Measurements from ENCODE around the gene RAB19. TPM values are rescaled to one million over a fixed set of nuclear protein-coding genes. Genes with fewer than 3 reads are reported as not detected.
A peak's percentile ranks its signal among the peaks of the same experiment; 100 is the strongest.
"Not testable (repeated sequence)": the region's sequence is repeated elsewhere in the genome, so short reads cannot be mapped to it uniquely, and the experiment has no call there.

Gene RAB19
- total and polyA plus RNA-seq, 4 experiments from 2014 or later, result 1.6 to 3.2 (median 2.3) TPM

DNA sequence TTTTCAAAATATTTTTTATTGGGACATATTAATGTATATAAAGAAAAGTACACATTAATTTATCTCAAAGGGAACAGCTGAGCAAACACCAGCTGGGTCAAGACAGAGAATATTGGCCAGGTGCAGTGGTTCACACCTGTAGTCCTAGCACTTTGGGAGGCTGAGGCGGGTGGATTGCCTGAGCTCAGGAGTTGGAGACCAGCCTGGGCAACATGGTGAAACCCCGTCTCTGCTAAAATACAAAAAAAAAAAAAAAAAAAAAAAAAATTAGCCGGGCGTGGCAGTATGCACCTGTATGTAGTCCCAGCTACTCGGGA, 14.3 kb downstream of the RAB19 start:
- DNase-seq; H3K27ac ChIP-seq (ENCODE audit: low read depth, low read length); H3K4me3 Mint-ChIP-seq; H3K9me3 ChIP-seq (ENCODE audit: control insufficient read depth in 1 of 2, low read length in 2 of 2); H3K27ac Mint-ChIP-seq; intact Hi-C loops (cut with micrococcal nuclease); H3K36me3 ChIP-seq (ENCODE audit: insufficient read depth, low read length); H3K27me3 ChIP-seq (ENCODE audit: insufficient read depth, low read length); H3K4me1 ChIP-seq (ENCODE audit: insufficient read depth, low read length); H3K4me1 Mint-ChIP-seq; H3K9me3 Mint-ChIP-seq; H3K4me3 ChIP-seq (ENCODE audit: low read length in 2 of 2); H3K27me3 Mint-ChIP-seq: not testable (repeated sequence)
- H3K36me3 Mint-ChIP-seq, result peaks cover 16 to 26% of the 10 kb centered on the region in 2 donors
- CTCF ChIA-PET (ENCODE audit: partially characterized antibody), result interaction anchor here (1.6 kb wide), 1 partner anchor 22 kb away, joined by 5 read pairs; no protein-coding TSS in a partner anchor
- POLR2A ChIA-PET (ENCODE audit: partially characterized antibody), result interaction anchor here (0.9 kb wide), 1 partner anchor 14 kb away, joined by 3 read pairs; the partner anchor contains the start of gene RAB19

GRCh38 chr7:140418653-140419052, 14.8 kb downstream of the RAB19 start:
- H3K36me3 Mint-ChIP-seq, result peaks cover 14 to 24% of the 10 kb centered on the region in 2 donors
- no peaks in the 10 kb centered on the region for H3K4me1 Mint-ChIP-seq
- Histone ChIP-seq H3K9me3 (ENCODE audit: control insufficient read depth in 1 of 2, low read length in 2 of 2) (no peaks in the 10 kb centered on the region), H3K4me1 (ENCODE audit: insufficient read depth, low read length) (no peaks in the 10 kb centered on the region), H3K36me3 (ENCODE audit: insufficient read depth, low read length) (no peaks in the 10 kb centered on the region), H3K27me3 (ENCODE audit: insufficient read depth, low read length) (no peaks in the 10 kb centered on the region), H3K27ac (ENCODE audit: low read depth, low read length) (no peak overlapping the region), H3K4me3 (ENCODE audit: low read length in 2 of 2) (no peak overlapping the region)
- H3K27ac Mint-ChIP-seq, result no peak overlapping the region
- no peak overlapping the region for H3K4me3 Mint-ChIP-seq
- ChIA-PET POLR2A (ENCODE audit: partially characterized antibody) (interaction anchor here (0.6 to 0.9 kb wide), 2 partner anchors 15 to 335 kb away, joined by 3 read pairs; partner anchors contain the start of gene RAB19), CTCF (ENCODE audit: partially characterized antibody) (interaction anchor here (1.6 kb wide), 1 partner anchor 22 kb away, joined by 5 read pairs; no protein-coding TSS in a partner anchor)
- H3K27me3 Mint-ChIP-seq, result no peaks in the 10 kb centered on the region
- DNase-seq, result no peak
- intact Hi-C loops (cut with micrococcal nuclease), result no loop called here
- H3K9me3 Mint-ChIP-seq, result peaks cover 0 to 2% (median 0%) of the 10 kb centered on the region in 8 donors

DNA sequence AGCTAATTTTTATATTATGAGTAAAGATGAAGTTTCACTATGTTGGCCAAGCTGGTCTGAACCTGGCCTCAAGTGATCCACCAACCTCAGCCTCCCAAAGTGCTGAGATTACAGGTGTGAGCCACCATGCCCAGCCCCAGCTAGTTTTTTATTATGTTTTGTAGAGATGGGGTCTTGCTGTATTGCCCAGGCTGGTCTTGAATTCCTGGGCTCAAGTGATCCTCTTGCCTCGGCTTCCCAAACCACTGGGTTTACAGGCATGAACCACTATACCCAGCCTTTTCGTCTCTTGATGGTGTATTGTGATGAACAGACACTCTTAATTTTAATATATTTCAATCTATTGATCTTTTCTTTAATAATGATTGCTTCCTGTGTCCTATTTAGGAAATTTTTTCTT, 17.7 kb downstream of the RAB19 start:
- Histone ChIP-seq H3K27ac (ENCODE audit: low read depth, low read length) (no peak overlapping the region), H3K4me3 (ENCODE audit: low read length in 2 of 2) (no peak overlapping the region), H3K36me3 (ENCODE audit: insufficient read depth, low read length) (no peaks in the 10 kb centered on the region), H3K4me1 (ENCODE audit: insufficient read depth, low read length) (no peaks in the 10 kb centered on the region), H3K27me3 (ENCODE audit: insufficient read depth, low read length) (no peaks in the 10 kb centered on the region), H3K9me3 (ENCODE audit: control insufficient read depth in 1 of 2, low read length in 2 of 2) (no peaks in the 10 kb centered on the region)
- intact Hi-C loops (cut with micrococcal nuclease), result no loop called here
- POLR2A ChIA-PET (ENCODE audit: partially characterized antibody), result interaction anchor here (0.6 kb wide), 1 partner anchor 1809 kb away, joined by 3 read pairs; no protein-coding TSS in a partner anchor
- H3K9me3 Mint-ChIP-seq, result peaks cover 0 to 2% (median 0%) of the 10 kb centered on the region in 8 donors
- peaks cover 11 to 15% of the 10 kb centered on the region in 2 donors for H3K36me3 Mint-ChIP-seq
- H3K27ac Mint-ChIP-seq, result no peak overlapping the region
- H3K4me3 Mint-ChIP-seq, result no peak overlapping the region
- CTCF ChIA-PET (ENCODE audit: partially characterized antibody), result no interaction called here
- no peaks in the 10 kb centered on the region for H3K4me1 Mint-ChIP-seq
- DNase-seq, result no peak
- no peaks in the 10 kb centered on the region for H3K27me3 Mint-ChIP-seq

GRCh38 chr7:140423501-140423900, 19.6 kb downstream of the RAB19 start:
- ChIA-PET CTCF (ENCODE audit: partially characterized antibody) (no interaction called here), POLR2A (ENCODE audit: partially characterized antibody) (no interaction called here)
- Mint-ChIP-seq H3K27me3 (no peaks in the 10 kb centered on the region), H3K27ac (no peak overlapping the region), H3K36me3 (peaks cover 8 to 11% of the 10 kb centered on the region in 2 donors), H3K4me1 (no peaks in the 10 kb centered on the region), H3K9me3 (peaks cover 0 to 2% (median 0%) of the 10 kb centered on the region in 8 donors), H3K4me3 (no peak overlapping the region)
- H3K9me3 ChIP-seq (ENCODE audit: control insufficient read depth in 1 of 2, low read length in 2 of 2), result no peaks in the 10 kb centered on the region
- DNase-seq, result no peak
- intact Hi-C loops (cut with micrococcal nuclease), result no loop called here
- no peaks in the 10 kb centered on the region for H3K27me3 ChIP-seq (ENCODE audit: insufficient read depth, low read length)
- no peaks in the 10 kb centered on the region for H3K36me3 ChIP-seq (ENCODE audit: insufficient read depth, low read length)
- H3K27ac ChIP-seq (ENCODE audit: low read depth, low read length), result no peak overlapping the region
- H3K4me3 ChIP-seq (ENCODE audit: low read length in 2 of 2), result no peak overlapping the region
- H3K4me1 ChIP-seq (ENCODE audit: insufficient read depth, low read length), result no peaks in the 10 kb centered on the region

- no peaks in the 10 kb centered on the region for H3K4me1 Mint-ChIP-seq
- H3K27me3 ChIP-seq (ENCODE audit: insufficient read depth, low read length), result no peaks in the 10 kb centered on the region
- H3K27ac ChIP-seq (ENCODE audit: low read depth, low read length), result no peak overlapping the region
- H3K36me3 ChIP-seq (ENCODE audit: insufficient read depth, low read length), result no peaks in the 10 kb centered on the region
- POLR2A ChIA-PET (ENCODE audit: partially characterized antibody), result no interaction called here
- intact Hi-C loops (cut with micrococcal nuclease), result no loop called here
- H3K27me3 Mint-ChIP-seq, result no peaks in the 10 kb centered on the region
- CTCF ChIA-PET (ENCODE audit: partially characterized antibody), result no interaction called here
- H3K9me3 Mint-ChIP-seq, result peaks cover 0 to 2% (median 0%) of the 10 kb centered on the region in 8 donors
- no peak overlapping the region for H3K4me3 ChIP-seq (ENCODE audit: low read length in 2 of 2)
- H3K9me3 ChIP-seq (ENCODE audit: control insufficient read depth in 1 of 2, low read length in 2 of 2), result no peaks in the 10 kb centered on the region
- no peak for DNase-seq
- no peak overlapping the region for H3K27ac Mint-ChIP-seq
- peaks cover 8 to 11% of the 10 kb centered on the region in 2 donors for H3K36me3 Mint-ChIP-seq
- no peaks in the 10 kb centered on the region for H3K4me1 ChIP-seq (ENCODE audit: insufficient read depth, low read length)
- no peak overlapping the region for H3K4me3 Mint-ChIP-seq
Observed at GRCh38 chr7:140425718-140426117, 21.9 kb downstream of the RAB19 start.

- intact Hi-C loops (cut with micrococcal nuclease), result no loop called here
- ChIA-PET CTCF (ENCODE audit: partially characterized antibody) (no interaction called here), POLR2A (ENCODE audit: partially characterized antibody) (no interaction called here)
- no peak overlapping the region for H3K27ac ChIP-seq (ENCODE audit: low read depth, low read length)
- H3K9me3 ChIP-seq (ENCODE audit: control insufficient read depth in 1 of 2, low read length in 2 of 2), result no peaks in the 10 kb centered on the region
- no peak overlapping the region for H3K4me3 Mint-ChIP-seq
- H3K4me1 Mint-ChIP-seq, result no peaks in the 10 kb centered on the region
- H3K27me3 Mint-ChIP-seq, result no peaks in the 10 kb centered on the region
- no peak for DNase-seq
- no peaks in the 10 kb centered on the region for H3K9me3 Mint-ChIP-seq
- no peaks in the 10 kb centered on the region for H3K27me3 ChIP-seq (ENCODE audit: insufficient read depth, low read length)
- no peak overlapping the region for H3K4me3 ChIP-seq (ENCODE audit: low read length in 2 of 2)
- peaks cover 8 to 11% of the 10 kb centered on the region in 2 donors for H3K36me3 Mint-ChIP-seq
- no peaks in the 10 kb centered on the region for H3K36me3 ChIP-seq (ENCODE audit: insufficient read depth, low read length)
- no peaks in the 10 kb centered on the region for H3K4me1 ChIP-seq (ENCODE audit: insufficient read depth, low read length)
- peak overlapping the region in 1 of 7 donors; percentile 39 for H3K27ac Mint-ChIP-seq
Observed at GRCh38 chr7:140426130-140426529, 22.3 kb downstream of the RAB19 start.

GRCh38 chr7:140433396-140433795, 29.5 kb downstream of the RAB19 start:
- Mint-ChIP-seq H3K36me3 (peaks cover 0 to 4% of the 10 kb centered on the region in 2 donors), H3K27ac (no peak overlapping the region), H3K4me1 (no peaks in the 10 kb centered on the region), H3K4me3 (no peak overlapping the region), H3K9me3 (no peaks in the 10 kb centered on the region), H3K27me3 (no peaks in the 10 kb centered on the region)
- POLR2A ChIA-PET (ENCODE audit: partially characterized antibody), result no interaction called here
- H3K27me3 ChIP-seq (ENCODE audit: insufficient read depth, low read length), result no peaks in the 10 kb centered on the region
- H3K9me3 ChIP-seq (ENCODE audit: control insufficient read depth in 1 of 2, low read length in 2 of 2), result no peaks in the 10 kb centered on the region
- H3K4me3 ChIP-seq (ENCODE audit: low read length in 2 of 2), result no peak overlapping the region
- CTCF ChIA-PET (ENCODE audit: partially characterized antibody), result interaction anchor here (0.5 to 1.0 kb wide), 2 partner anchors 11 to 43 kb away, joined by 3 read pairs; no protein-coding TSS in a partner anchor
- H3K4me1 ChIP-seq (ENCODE audit: insufficient read depth, low read length), result no peaks in the 10 kb centered on the region
- no peak for DNase-seq
- H3K36me3 ChIP-seq (ENCODE audit: insufficient read depth, low read length), result no peaks in the 10 kb centered on the region
- intact Hi-C loops (cut with micrococcal nuclease), result no loop called here
- H3K27ac ChIP-seq (ENCODE audit: low read depth, low read length), result no peak overlapping the region
